ENCODE results near the gene TMEM201.

DNA sequence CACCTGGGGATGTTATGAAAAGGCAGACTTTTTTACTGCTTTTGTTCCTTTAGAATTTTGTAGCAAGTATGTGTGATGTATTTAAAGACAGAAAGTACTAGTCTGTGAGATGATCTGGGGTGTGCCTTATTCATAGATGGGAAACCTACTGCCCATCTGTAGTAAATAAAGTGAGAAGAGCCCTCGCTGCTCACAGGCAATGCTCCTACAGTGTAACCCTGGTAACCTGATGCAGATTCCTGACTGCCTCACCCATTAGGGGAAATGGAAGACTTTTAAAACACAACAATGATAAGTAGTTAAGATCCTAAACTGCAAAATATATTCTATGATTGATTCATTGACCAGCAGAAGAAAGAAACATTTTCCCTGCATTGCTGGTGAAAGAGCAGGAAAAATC lies 19.4 kb upstream of the TMEM201 start:
- TF ChIP-seq CTCF (IDR thresholded peaks at IDR 0.05; ENCODE audit: control extremely low read depth in 1 of 3, insufficient read depth in 1 of 3, low read depth in 1 of 3, low read length in 3 of 3) (no peak), POLR2A (IDR thresholded peaks at IDR 0.05; ENCODE audit: control extremely low read depth in 1 of 2, low read depth in 2 of 2, low read length in 2 of 2) (no peak), EP300 (IDR thresholded peaks at IDR 0.05; ENCODE audit: borderline replicate concordance in 1 of 2, low read depth in 2 of 2, low read length in 2 of 2) (no peak), MAFK (IDR thresholded peaks at IDR 0.05; ENCODE audit: low read depth, low read length) (no peak), NRF1 (IDR thresholded peaks at IDR 0.05; ENCODE audit: low read depth, low read length) (no peak), ASH2L (IDR thresholded peaks at IDR 0.05; ENCODE audit: low read length) (no peak), RFX5 (IDR thresholded peaks at IDR 0.05; ENCODE audit: borderline replicate concordance, low read depth, low read length) (no peak)
- TF ChIP-seq, protein P1, sequence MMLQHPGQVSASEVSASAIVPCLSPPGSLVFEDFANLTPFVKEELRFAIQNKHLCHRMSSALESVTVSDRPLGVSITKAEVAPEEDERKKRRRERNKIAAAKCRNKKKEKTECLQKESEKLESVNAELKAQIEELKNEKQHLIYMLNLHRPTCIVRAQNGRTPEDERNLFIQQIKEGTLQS (IDR thresholded peaks at IDR 0.05; ENCODE audit: insufficient read depth, low read depth, low read length): no peak
